Measurements from ENCODE around the gene MICAL3.

- TF ChIP-seq CTCF (IDR thresholded peaks at IDR 0.05) (no peak), POLR2A (IDR thresholded peaks at IDR 0.05) (no peak)
Measured at GRCh38 chr22:17928391-17928790, 96.0 kb downstream of the MICAL3 start.
